ENCODE measurements around the gene NPLOC4.

The NPLOC4 gene

GRCh38 chr17:81514739-81515529, 122.0 kb downstream of the NPLOC4 start:
- peak; percentile 71 for DNase-seq

GRCh38 chr17:81514489-81514738, 122.5 kb downstream of the NPLOC4 start:
- no peak for DNase-seq

- peak; percentile 52 for DNase-seq
Measured at GRCh38 chr17:81513753-81514488, 123.0 kb downstream of the NPLOC4 start.

- DNase-seq, result peak; percentile 67
Measured at GRCh38 chr17:81513372-81513752, 123.5 kb downstream of the NPLOC4 start.

GRCh38 chr17:81512562-81513371, 124.1 kb downstream of the NPLOC4 start, which contains the start of gene ACTG1:
Gene ACTG1 (minus strand): TSS chr17:81512799. CDS start chr17:81512354, 445 bp downstream.
- peak; percentile 91 for DNase-seq

- peak; percentile 41 for DNase-seq
Measured at GRCh38 chr17:81511804-81512561, 124.9 kb downstream of the NPLOC4 start.

- no peak for DNase-seq
Measured at GRCh38 chr17:81511554-81511803, 125.4 kb downstream of the NPLOC4 start.

GRCh38 chr17:81510785-81511553, 125.9 kb downstream of the NPLOC4 start:
- no peak for DNase-seq

- DNase-seq, result no peak
Measured at GRCh38 chr17:81509972-81510784, 126.7 kb downstream of the NPLOC4 start.

GRCh38 chr17:81509207-81509971, 127.5 kb downstream of the NPLOC4 start:
- no peak for DNase-seq

- no peak for DNase-seq
Measured at GRCh38 chr17:81508639-81509206, 128.2 kb downstream of the NPLOC4 start.
